Liver (tissue), 3 donors: ENCODE results near the gene SRGAP1.

Experiments used
- CTCF ChIP-seq: fragments of 150-350 bp; IDR thresholded peaks from 2 replicates; pipeline ENCODE4 v1.5.1; 2017; ENCODE audit warnings: improper control_type of control experiment, low read depth, low read length; ENCODE audit not compliant: missing input control
- EGR1 ChIP-seq, 2 donors: IDR thresholded peaks; 2 replicates each; pipeline ENCODE4 v1.6.1; 2016 to 2018; ENCODE audit warnings: antibody characterized with exemption in 2 of 2, low read depth in 2 of 2
- FOXA1 ChIP-seq: IDR thresholded peaks from 2 replicates; pipeline ENCODE4 v1.6.1; 2016; ENCODE audit warnings: antibody characterized with exemption
- FOXA2 ChIP-seq: IDR thresholded peaks from 2 replicates; pipeline ENCODE4 v1.6.1; 2016; ENCODE audit warnings: antibody characterized with exemption
- GABPA ChIP-seq, 2 donors: IDR thresholded peaks in 1 of 2; conservative IDR thresholded peaks in 1 of 2; 2 replicates each; pipeline ENCODE4 v1.6.1; 2016; ENCODE audit warnings: antibody characterized with exemption in 2 of 2, mild to moderate bottlenecking in 1 of 2, moderate library complexity in 1 of 2
- HNF4A ChIP-seq, 2 donors: conservative IDR thresholded peaks; 2 replicates each; pipeline ENCODE4 v1.6.1; 2016; ENCODE audit warnings: antibody characterized with exemption in 2 of 2, mild to moderate bottlenecking in 2 of 2
- NR2F2 ChIP-seq: IDR thresholded peaks from 2 replicates; pipeline ENCODE4 v1.6.1; 2016; ENCODE audit warnings: antibody characterized with exemption
- RAD21 ChIP-seq, 2 donors: IDR thresholded peaks; 2 replicates each; pipeline ENCODE4 v1.6.1; 2016; ENCODE audit warnings: antibody characterized with exemption in 2 of 2, mild to moderate bottlenecking in 2 of 2
- SP1 ChIP-seq: IDR thresholded peaks from 2 replicates; pipeline ENCODE4 v1.6.1; 2018; ENCODE audit warnings: antibody characterized with exemption, mild to moderate bottlenecking
- YY1 ChIP-seq: IDR thresholded peaks from 2 replicates; pipeline ENCODE4 v1.6.1; 2016; ENCODE audit warnings: antibody characterized with exemption, mild to moderate bottlenecking
- TF ChIP-seq, protein P1 (sequence below): IDR thresholded peaks from 2 replicates; pipeline ENCODE4 v1.6.1; 2016; ENCODE audit warnings: antibody characterized with exemption
- TF ChIP-seq, protein P2 (sequence below): IDR thresholded peaks from 2 replicates; pipeline ENCODE4 v1.6.1; 2016; ENCODE audit warnings: antibody characterized with exemption, mild to moderate bottlenecking
- TF ChIP-seq, protein P3 (sequence below): IDR thresholded peaks from 2 replicates; pipeline ENCODE4 v1.6.1; 2016; ENCODE audit warnings: antibody characterized with exemption
- donor health status: healthy.
- donor health status: healthy.

DNA sequence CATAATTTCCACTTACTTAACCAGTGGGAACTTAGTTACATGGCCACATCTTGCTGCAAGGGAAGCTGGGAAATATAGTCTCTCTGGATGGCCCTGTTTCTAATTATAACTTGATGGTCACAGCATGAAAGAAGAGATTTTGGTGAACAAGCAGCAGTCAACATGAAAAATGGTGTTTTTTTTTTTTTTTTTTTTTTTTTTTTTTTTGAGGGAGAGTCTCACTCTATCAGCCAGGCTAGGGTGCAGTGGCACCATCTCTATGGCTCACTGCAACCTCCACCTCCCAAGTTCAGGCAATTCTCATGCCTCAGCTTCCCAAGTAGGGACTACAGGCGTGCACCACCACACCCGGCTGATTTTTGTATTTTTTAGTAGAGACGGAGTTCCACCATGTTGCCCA, 10.8 kb downstream of the SRGAP1 start:
- TF ChIP-seq CTCF: no peak
- no peak for TF ChIP-seq YY1
- no peak for TF ChIP-seq NR2F2
- no peak for TF ChIP-seq GABPA (IDR thresholded peaks at IDR 0.05 in 1 of 2, conservative IDR thresholded peaks at IDR 0.05 in 1 of 2)
- TF ChIP-seq, protein P1, sequence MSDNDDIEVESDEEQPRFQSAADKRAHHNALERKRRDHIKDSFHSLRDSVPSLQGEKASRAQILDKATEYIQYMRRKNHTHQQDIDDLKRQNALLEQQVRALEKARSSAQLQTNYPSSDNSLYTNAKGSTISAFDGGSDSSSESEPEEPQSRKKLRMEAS: no peak
- TF ChIP-seq, protein P2, sequence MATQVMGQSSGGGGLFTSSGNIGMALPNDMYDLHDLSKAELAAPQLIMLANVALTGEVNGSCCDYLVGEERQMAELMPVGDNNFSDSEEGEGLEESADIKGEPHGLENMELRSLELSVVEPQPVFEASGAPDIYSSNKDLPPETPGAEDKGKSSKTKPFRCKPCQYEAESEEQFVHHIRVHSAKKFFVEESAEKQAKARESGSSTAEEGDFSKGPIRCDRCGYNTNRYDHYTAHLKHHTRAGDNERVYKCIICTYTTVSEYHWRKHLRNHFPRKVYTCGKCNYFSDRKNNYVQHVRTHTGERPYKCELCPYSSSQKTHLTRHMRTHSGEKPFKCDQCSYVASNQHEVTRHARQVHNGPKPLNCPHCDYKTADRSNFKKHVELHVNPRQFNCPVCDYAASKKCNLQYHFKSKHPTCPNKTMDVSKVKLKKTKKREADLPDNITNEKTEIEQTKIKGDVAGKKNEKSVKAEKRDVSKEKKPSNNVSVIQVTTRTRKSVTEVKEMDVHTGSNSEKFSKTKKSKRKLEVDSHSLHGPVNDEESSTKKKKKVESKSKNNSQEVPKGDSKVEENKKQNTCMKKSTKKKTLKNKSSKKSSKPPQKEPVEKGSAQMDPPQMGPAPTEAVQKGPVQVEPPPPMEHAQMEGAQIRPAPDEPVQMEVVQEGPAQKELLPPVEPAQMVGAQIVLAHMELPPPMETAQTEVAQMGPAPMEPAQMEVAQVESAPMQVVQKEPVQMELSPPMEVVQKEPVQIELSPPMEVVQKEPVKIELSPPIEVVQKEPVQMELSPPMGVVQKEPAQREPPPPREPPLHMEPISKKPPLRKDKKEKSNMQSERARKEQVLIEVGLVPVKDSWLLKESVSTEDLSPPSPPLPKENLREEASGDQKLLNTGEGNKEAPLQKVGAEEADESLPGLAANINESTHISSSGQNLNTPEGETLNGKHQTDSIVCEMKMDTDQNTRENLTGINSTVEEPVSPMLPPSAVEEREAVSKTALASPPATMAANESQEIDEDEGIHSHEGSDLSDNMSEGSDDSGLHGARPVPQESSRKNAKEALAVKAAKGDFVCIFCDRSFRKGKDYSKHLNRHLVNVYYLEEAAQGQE: no peak
- no peak for TF ChIP-seq SP1
- TF ChIP-seq EGR1 (IDR thresholded peaks at IDR 0.05; ENCODE audit: low read depth in 2 of 2): no peak
- TF ChIP-seq, protein P3, sequence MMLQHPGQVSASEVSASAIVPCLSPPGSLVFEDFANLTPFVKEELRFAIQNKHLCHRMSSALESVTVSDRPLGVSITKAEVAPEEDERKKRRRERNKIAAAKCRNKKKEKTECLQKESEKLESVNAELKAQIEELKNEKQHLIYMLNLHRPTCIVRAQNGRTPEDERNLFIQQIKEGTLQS: no peak
- no peak for TF ChIP-seq FOXA2
- TF ChIP-seq FOXA1: no peak
- no peak for TF ChIP-seq RAD21 (IDR thresholded peaks at IDR 0.05)
- no peak for TF ChIP-seq HNF4A (conservative IDR thresholded peaks at IDR 0.05)
